KMS-11 (cell line): ENCODE measurements around the gene PTPRN2.

Source experiments
- H2AFZ ChIP-seq: fragments of 200-600 bp; sonication (generic); 2 replicates; pipeline ENCODE4 v1.6.1; 2016; ENCODE audit warnings: antibody characterized with exemption, mixed run types, low read depth
- H3K27ac ChIP-seq: fragments of 200-600 bp; sonication (generic); 2 replicates; pipeline ENCODE4 v1.6.1; 2016; ENCODE audit warnings: mild to moderate bottlenecking, mixed run types
- H3K27me3 ChIP-seq: fragments of 200-600 bp; sonication (generic); 2 replicates; pipeline ENCODE4 v1.6.1; 2017; ENCODE audit warnings: mild to moderate bottlenecking, low read depth, mixed run types, moderate library complexity; ENCODE audit not compliant: insufficient read depth
- H3K36me3 ChIP-seq: fragments of 200-600 bp; sonication (generic); 2 replicates; pipeline ENCODE4 v1.6.1; 2017; ENCODE audit warnings: mild to moderate bottlenecking, mixed run types; ENCODE audit not compliant: insufficient read depth
- H3K4me1 ChIP-seq: fragments of 200-600 bp; sonication (generic); 2 replicates; pipeline ENCODE4 v1.6.1; 2016; ENCODE audit warnings: mild to moderate bottlenecking, low read depth, mixed run types; ENCODE audit not compliant: poor library complexity, severe bottlenecking
- H3K4me2 ChIP-seq: fragments of 200-600 bp; sonication (generic); 2 replicates; pipeline ENCODE4 v1.7.0; 2016; ENCODE audit warnings: mild to moderate bottlenecking, mixed run types
- H3K4me3 ChIP-seq: fragments of 200-600 bp; sonication (generic); IDR thresholded peaks from 2 replicates; pipeline ENCODE4 v1.6.1; 2017; ENCODE audit warnings: low read depth, low read length, mixed read lengths; ENCODE audit not compliant: insufficient read depth
- H3K79me2 ChIP-seq: fragments of 200-600 bp; sonication (generic); 2 replicates; pipeline ENCODE4 v1.6.1; 2016; ENCODE audit warnings: low read depth, mixed run types; ENCODE audit not compliant: insufficient read depth
- H3K9ac ChIP-seq: fragments of 200-600 bp; sonication (generic); 2 replicates; pipeline ENCODE4 v1.6.1; 2016; ENCODE audit warnings: mild to moderate bottlenecking, mixed run types
- H4K20me1 ChIP-seq: fragments of 200-600 bp; sonication (generic); 2 replicates; pipeline ENCODE4 v1.6.1; 2016; ENCODE audit warnings: mild to moderate bottlenecking, mixed run types; ENCODE audit not compliant: insufficient read depth
- TF ChIP-seq, protein P1 (sequence below): fragments of 200-600 bp; sonication (generic); conservative IDR thresholded peaks from 2 replicates; pipeline ENCODE4 v1.6.1; 2017; ENCODE audit warnings: low read depth, mild to moderate bottlenecking, antibody characterized with exemption, low read length, moderate library complexity, mixed read lengths

The PTPRN2 gene

DNA sequence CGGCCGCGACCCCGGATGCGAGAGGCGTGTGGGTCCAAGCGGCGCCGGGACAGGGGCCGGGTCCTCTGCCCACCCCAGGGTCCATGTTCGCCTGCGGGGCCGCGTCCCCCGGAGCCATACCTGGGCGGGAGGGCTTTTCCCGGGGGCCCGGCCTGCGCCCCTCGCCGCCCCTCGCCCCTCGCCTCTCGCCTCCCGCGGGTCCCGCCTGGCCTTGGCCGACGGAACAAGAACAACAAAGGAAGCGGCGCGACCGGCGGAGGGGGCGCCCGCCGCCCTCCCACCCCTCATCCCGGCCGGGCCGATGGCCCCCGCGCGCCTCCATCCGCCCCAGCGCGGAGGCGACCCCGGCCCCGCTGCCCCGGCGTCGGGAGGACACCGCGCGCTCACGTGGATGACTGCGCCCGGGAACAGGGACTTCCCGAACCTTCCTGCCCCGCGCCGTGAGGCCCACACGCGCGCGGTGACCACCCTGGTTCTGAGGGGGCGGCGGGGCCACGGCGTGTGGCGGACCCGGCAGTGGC, 902.7 kb downstream of the PTPRN2 start:
- no peak overlapping the region for H3K9ac ChIP-seq

DNA sequence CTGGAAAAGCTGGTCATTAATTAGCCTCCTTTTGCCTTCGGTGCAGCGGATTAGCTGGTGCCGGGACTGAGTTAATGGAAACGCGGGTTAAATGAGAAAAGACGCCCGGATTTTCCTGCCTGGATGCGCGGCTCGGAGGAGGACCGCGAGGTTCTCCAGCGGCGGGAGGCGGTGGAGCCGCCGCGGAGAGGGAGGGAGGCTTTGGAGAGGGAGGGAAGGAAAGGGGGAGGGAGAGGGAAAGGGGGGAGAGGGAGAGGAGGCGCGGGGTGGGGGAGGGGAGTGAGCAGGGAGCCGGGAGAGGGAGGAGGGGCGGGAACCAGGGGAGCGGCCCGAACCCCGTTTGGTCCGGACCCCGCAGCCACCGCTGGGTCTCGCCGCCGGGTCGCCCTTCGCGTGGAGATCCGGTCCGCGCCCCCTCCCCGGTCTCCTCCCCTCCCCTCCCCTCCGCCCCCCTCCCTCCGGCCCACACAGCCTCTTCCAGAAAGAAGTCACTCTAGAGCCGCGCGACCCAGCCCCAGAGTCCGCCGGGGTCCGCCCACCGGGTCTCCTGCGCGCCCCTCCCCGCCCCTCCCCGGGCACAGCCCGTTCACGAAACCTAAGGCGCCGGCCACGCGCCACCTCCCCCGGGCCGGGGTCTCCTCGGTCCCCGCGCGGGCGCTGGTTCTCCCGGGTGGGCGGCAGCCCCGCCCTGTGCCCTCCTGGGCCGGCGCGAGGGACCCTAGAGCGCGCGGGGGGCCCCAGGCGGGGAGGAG, 903.3 kb downstream of the PTPRN2 start:
- H3K27me3 ChIP-seq = peaks cover 38% of the 10 kb centered on the region; the same call in 1 of the 2 replicates
- H4K20me1 ChIP-seq = no peaks in the 10 kb centered on the region
- H3K4me3 ChIP-seq = no peak overlapping the region
- TF ChIP-seq, protein P1, sequence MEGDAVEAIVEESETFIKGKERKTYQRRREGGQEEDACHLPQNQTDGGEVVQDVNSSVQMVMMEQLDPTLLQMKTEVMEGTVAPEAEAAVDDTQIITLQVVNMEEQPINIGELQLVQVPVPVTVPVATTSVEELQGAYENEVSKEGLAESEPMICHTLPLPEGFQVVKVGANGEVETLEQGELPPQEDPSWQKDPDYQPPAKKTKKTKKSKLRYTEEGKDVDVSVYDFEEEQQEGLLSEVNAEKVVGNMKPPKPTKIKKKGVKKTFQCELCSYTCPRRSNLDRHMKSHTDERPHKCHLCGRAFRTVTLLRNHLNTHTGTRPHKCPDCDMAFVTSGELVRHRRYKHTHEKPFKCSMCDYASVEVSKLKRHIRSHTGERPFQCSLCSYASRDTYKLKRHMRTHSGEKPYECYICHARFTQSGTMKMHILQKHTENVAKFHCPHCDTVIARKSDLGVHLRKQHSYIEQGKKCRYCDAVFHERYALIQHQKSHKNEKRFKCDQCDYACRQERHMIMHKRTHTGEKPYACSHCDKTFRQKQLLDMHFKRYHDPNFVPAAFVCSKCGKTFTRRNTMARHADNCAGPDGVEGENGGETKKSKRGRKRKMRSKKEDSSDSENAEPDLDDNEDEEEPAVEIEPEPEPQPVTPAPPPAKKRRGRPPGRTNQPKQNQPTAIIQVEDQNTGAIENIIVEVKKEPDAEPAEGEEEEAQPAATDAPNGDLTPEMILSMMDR = no peak
- no peak overlapping the region for H3K4me2 ChIP-seq
- H3K4me1 ChIP-seq = no peaks in the 10 kb centered on the region
- H3K9ac ChIP-seq = no peak overlapping the region
- H2AFZ ChIP-seq = no peak overlapping the region
- H3K27ac ChIP-seq = no peak overlapping the region
- H3K79me2 ChIP-seq = no peaks in the 10 kb centered on the region
- H3K36me3 ChIP-seq = no peaks in the 10 kb centered on the region

More for the DNA sequence above, 902.7 kb downstream of the PTPRN2 start:
- H3K79me2 ChIP-seq = no peaks in the 10 kb centered on the region
- H3K4me2 ChIP-seq = no peak overlapping the region
- no peaks in the 10 kb centered on the region for H3K4me1 ChIP-seq
- no peak overlapping the region for H3K27ac ChIP-seq
- TF ChIP-seq, protein P1 = no peak
- H3K4me3 ChIP-seq = no peak overlapping the region
- peaks cover 38% of the 10 kb centered on the region; the same call in 1 of the 2 replicates for H3K27me3 ChIP-seq
- no peaks in the 10 kb centered on the region for H4K20me1 ChIP-seq
- no peak overlapping the region for H2AFZ ChIP-seq
- no peaks in the 10 kb centered on the region for H3K36me3 ChIP-seq

DNA sequence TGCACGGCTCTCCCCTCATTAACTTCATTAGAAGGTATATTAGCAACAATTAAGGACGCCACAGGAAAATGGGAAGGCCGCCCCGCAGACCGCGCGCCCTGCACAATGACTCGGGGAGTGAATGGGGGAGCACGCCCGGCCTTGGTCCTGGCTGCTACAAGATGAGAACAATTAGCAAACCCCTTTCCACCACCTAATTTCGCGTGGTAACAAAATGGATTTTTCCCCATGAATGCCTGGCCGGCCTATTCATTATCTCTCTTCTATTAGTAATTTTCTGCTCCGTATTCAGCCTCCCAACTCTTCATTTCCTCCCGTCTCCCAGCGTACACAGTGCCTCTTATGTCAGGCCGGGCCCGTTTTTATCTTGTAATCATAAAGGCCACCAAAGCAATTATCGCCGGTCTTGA, 903.9 kb downstream of the PTPRN2 start:
- TF ChIP-seq, protein P1 = no peak
- Histone ChIP-seq H3K27me3 (peaks cover 42% of the 10 kb centered on the region; the same call in 1 of the 2 replicates), H4K20me1 (no peaks in the 10 kb centered on the region), H2AFZ (no peak overlapping the region), H3K27ac (no peak overlapping the region), H3K4me3 (no peak overlapping the region), H3K4me1 (no peaks in the 10 kb centered on the region), H3K4me2 (no peak overlapping the region), H3K36me3 (no peaks in the 10 kb centered on the region), H3K79me2 (no peaks in the 10 kb centered on the region), H3K9ac (no peak overlapping the region)

DNA sequence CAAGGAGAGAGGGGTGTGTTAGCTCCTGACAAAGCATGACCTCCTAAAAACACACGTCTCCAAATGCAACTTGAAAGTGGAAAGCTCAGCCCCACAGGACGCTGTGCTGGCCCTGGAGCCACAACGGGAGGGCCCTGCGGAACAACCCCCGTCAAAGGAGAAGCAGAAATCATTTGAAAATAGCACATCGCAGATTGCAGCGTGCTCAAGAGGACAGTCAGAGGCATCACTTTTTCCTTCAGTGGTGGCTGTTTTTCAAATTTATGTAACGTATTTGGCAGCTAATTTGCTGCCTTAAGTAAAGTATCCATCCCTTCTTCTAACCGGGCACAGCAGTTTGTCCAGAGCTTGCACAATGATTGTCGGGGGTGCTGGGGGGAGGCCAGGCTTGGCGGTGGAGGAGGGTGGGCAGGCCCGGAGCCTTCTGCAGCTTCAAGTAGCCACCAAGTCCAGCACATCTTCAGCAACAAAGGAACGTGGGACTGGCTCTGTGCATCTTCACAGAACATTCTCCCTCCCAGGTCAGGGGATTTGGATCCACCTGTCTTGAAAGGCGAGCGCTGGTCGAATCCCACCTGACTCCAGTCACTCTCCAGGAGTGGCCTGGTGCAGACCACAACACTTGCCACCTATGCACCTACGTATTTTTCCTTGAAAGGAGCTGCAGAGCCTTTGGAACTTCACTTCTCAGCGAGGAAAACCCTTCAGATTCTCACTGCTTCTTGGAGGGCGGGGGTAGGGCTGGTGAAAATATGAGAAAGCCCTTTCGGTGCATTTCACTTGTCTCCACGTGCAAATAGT, 904.5 kb downstream of the PTPRN2 start:
- Histone ChIP-seq H3K27ac (no peak overlapping the region), H4K20me1 (no peaks in the 10 kb centered on the region), H3K9ac (no peak overlapping the region), H3K36me3 (no peaks in the 10 kb centered on the region), H3K4me1 (no peaks in the 10 kb centered on the region), H3K27me3 (peaks cover 45% of the 10 kb centered on the region; the same call in 1 of the 2 replicates), H3K79me2 (no peaks in the 10 kb centered on the region), H3K4me3 (no peak overlapping the region), H3K4me2 (no peak overlapping the region), H2AFZ (no peak overlapping the region)
- TF ChIP-seq, protein P1 = no peak
